Right hindlimb (tissue), 1 donor: ENCODE measurements around the gene CALR.

Experiments
- DNase-seq: peaks from one replicate; pipeline ENCODE4 v3.0.0-alpha.2; 2018

The CALR gene

DNA sequence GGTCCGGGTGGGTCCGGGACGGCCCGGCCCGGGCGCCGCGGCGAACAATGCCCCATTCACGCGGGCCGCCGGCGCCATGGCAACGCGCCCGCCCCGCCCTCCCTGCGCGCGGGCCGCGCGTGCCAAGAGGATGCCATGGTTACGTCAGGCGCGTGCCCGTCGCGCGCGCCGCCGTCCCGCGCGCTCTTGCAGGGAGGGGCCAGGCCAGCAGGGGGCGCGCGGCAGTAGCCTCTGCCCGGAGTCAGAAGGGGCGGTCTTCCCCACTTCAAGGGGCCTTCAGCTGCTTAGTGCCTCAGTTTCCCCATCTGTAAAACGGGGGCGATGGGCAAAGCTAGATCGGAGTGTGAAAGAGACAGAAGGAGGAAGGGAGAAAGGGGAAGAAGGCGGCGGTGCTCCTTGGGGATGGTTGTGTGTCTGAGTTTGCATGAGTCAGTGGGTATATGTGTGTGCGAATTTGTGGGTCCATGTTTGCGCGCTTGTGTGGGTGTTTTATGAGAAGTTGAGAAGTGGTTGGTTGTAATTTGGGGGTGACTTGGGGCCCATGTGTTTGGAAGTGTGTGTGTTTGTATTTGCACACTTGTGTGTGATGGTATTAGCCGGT lies 45.2 kb downstream of the CALR start:
- peak; percentile 86 for DNase-seq

GRCh38 chr19:12984143-12984627 lies 45.8 kb downstream of the CALR start:
- DNase-seq: no peak

- no peak for DNase-seq
Observed at GRCh38 chr19:12984683-12985048, 46.3 kb downstream of the CALR start.

DNA sequence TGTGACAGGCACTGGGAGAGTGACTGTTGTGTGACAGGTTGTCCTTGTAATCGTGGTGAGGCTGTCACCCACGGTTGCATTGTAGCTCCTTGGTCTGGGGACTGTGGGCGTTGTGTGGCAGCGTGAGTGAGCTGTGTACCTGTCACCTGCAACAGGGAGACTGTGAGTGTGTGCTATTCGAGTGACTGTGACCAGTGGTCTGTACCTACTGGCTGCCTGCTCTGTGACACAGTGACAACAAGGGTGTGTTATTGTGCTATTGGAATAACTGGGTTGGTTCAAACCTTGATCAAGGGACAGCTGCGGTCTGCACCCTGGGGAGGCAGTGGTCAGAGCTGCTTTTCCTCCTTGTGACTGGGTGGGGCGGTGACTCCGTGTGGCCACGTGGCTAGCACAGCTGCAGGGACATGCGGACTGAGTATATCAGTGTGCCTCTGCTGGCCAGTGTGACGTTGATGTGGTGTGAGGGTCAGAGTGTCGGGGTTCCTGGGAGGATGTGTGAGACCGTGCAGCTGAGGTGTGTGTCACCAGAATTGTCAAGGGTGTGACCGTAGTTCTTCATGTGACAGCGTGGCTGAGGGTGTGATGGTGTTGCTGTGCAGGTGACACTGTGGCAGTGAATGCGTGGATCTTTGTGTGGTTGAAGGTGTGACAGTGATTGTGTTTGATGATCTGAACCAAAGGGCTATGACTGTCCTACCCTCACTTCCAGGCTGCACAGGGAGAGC lies 46.8 kb downstream of the CALR start:
- peak; percentile 84 for DNase-seq

DNA sequence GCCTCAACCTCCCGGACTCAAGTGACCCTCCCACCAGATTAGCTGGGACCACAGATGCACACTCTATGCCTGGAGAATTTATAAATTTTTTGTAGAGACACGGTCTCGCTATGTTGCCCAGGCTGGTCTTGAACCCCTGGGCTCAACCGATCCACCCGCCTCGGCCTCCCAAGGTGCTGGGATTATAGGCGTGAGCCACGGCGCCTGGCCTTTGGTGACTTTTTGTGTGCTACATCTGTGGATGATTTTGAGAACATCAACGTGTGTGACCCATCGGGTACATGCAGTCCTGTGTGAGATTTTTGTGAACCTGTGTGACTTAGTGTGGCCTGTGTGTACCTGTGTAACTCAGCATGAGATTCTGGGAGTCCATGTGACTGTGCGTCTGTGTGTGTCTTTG lies 48.3 kb downstream of the CALR start:
- no peak for DNase-seq

GRCh38 chr19:12987190-12987589 lies 48.8 kb downstream of the CALR start:
- no peak for DNase-seq

- DNase-seq: no peak
Observed at GRCh38 chr19:12987781-12988180, 49.4 kb downstream of the CALR start.

GRCh38 chr19:12990431-12990830 lies 52.0 kb downstream of the CALR start:
- no peak for DNase-seq

DNA sequence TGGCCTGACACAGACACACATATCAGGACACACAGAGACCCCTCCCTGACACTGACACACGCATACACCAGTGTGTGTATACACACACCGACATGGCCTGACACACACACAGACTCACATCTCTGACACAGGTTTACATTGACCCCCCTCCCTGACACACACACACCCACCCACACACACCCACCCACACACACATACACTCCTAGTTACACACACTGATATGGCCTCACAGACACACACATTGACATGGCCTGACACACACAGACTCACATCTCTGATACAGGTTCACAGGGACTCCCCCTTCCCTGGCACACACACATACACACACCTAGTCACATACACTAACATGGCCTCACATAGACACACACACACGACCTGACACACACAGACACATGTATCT lies 52.4 kb downstream of the CALR start:
- no peak for DNase-seq

- DNase-seq: peak; percentile 11
Observed at GRCh38 chr19:12991296-12991695, 52.9 kb downstream of the CALR start.

DNA sequence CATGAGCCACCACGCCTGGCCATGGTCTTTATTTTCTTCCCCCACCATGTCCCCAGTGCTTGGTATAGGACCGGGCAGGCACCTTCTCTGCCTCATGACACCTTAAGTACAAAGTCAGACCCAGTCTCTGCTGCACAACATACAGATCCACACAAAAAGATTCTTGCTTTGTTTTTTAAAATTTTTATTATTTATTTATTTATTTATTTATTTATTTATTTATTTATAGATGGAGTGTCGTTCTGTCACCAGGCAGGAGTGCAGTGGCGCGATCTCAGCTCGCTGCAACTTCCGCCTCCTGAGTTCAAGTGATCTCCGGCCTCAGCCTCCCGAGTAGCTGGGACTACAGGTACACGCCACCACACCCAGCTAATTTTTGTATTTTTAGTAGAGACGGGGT lies 54.3 kb downstream of the CALR start:
- no peak for DNase-seq

DNA sequence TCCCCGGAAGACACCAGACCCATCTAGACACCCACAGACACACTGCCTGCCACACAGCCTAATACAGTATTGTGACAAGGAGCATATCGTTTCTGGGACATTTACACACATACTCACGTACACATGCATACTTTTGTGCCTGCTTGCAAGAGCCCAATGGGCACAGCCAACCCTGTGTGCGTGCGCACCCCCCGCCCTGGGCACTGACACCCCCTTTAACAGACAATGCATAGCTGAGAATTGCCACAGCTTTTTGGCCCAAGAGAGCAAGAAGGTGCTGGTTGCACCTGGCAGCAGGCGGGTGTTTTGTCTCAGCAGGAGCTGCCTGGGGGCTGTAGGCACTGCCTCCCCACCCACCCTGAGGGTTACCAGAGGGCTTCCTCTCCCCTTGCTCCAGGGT lies 55.2 kb downstream of the CALR start:
- peak; percentile 15 for DNase-seq
